Measurements from ENCODE around the gene LNP1. TPM values are rescaled to one million over a fixed set of nuclear protein-coding genes. Genes with fewer than 3 reads are reported as not detected.

The LNP1 gene
- polyA plus RNA-seq, 2 of the 4 experiments (the other 2 are of a cell fraction), result 1.3 to 2.0 TPM

DNA sequence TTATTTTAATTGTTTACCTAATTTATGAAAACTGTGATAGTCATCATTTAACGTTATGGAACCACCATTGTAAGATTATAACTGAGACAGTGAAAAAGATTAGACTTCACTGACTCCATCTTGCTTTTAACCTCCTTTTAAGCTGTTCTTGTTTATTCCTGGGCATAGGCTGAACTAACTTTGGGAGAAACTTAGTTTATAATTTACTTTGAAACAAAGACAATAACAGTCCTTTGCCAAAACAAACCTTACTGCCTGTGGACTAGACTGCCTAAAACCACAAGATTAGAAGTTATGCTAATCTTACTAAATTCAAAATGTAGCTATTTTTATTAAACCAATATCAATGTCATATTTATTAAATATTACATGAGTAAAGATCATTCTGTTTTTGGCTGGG lies 46.7 kb downstream of the LNP1 start:
- ChIA-PET CTCF (interaction anchor here (1.4 kb wide), 1 partner anchor 15 kb away, joined by 9 read pairs; no protein-coding TSS in a partner anchor), POLR2A (no interaction called here)
- TF ChIP-seq ESRRA (IDR thresholded peaks at IDR 0.05; ENCODE audit: borderline replicate concordance, low read length), result no peak
- no peak for TF ChIP-seq KDM5A (IDR thresholded peaks at IDR 0.05)
- TF ChIP-seq HDAC2 (IDR thresholded peaks at IDR 0.05), result no peak
- TF ChIP-seq MAFK (IDR thresholded peaks at IDR 0.05; ENCODE audit: partially characterized antibody), result peak; percentile 21

DNA sequence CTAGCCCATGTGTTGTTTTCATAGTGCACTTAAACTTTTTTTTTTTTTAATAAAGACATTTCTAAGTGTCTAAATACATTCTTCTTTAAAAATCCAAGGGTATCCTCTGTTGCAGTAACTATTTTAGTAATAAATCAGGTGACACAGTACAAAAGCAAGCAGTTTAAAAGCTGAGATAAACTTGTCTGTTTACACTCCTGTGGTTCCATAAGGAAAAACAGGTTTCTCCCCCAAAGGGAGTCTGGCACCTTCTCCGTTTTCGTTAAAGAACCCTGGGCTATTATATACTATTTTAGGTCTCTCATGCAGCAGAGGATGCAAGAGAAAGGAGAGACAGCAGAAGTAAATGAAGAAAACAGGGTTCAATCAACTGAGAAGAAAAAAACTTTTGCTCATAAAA lies 47.9 kb downstream of the LNP1 start:
- CTCF ChIA-PET, result interaction anchor here (0.6 to 1.8 kb wide), 4 partner anchors 9 to 142 kb away, joined by 4 to 8 read pairs (median 5); no protein-coding TSS in a partner anchor
- no peaks in the 10 kb centered on the region for H3K4me1 ChIP-seq
- no peak for FAIRE-seq
- 89% methylated on average over 2 of the region's 2 CpGs for WGBS (ENCODE audit: missing lambda C conversion rate)
- no peaks in the 10 kb centered on the region; the same call in 2 of the 3 replicates for H3K9me3 ChIP-seq
- H3K4me2 ChIP-seq, result no peak overlapping the region
- no peak for ATAC-seq
- no peak overlapping the region for H3K4me3 ChIP-seq
- no peak overlapping the region for H3K27ac ChIP-seq
- POLR2A ChIA-PET, result no interaction called here
- TF ChIP-seq RAD21 (conservative IDR thresholded peaks at IDR 0.05 in 1 of 2, IDR thresholded peaks at IDR 0.05 in 1 of 2) (no peak), ZC3H11A (IDR thresholded peaks at IDR 0.05) (no peak), ZSCAN20 (CRISPR knock-in tag; IDR thresholded peaks at IDR 0.05) (no peak), TFCP2L1 (CRISPR knock-in tag; IDR thresholded peaks at IDR 0.05) (no peak), RCOR1 (IDR thresholded peaks at IDR 0.05; ENCODE audit: low read depth, low read length) (no peak), SREBF2 (IDR thresholded peaks at IDR 0.05) (no peak), MAFK (IDR thresholded peaks at IDR 0.05; ENCODE audit: partially characterized antibody) (no peak), JUN (IDR thresholded peaks at IDR 0.05) (no peak), CBX8 (IDR thresholded peaks at IDR 0.05) (no peak), CHD4 (IDR thresholded peaks at IDR 0.05; ENCODE audit: borderline replicate concordance) (no peak), FOSB (CRISPR knock-in tag; IDR thresholded peaks at IDR 0.05) (no peak), SMC3 (IDR thresholded peaks at IDR 0.05) (no peak), ZFP36 (IDR thresholded peaks at IDR 0.05; ENCODE audit: borderline replicate concordance, partially characterized antibody) (no peak)
- TF ChIP-seq, protein P1, sequence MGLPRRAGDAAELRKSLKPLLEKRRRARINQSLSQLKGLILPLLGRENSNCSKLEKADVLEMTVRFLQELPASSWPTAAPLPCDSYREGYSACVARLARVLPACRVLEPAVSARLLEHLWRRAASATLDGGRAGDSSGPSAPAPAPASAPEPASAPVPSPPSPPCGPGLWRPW (IDR thresholded peaks at IDR 0.05), result no peak
- TF ChIP-seq, protein P2, sequence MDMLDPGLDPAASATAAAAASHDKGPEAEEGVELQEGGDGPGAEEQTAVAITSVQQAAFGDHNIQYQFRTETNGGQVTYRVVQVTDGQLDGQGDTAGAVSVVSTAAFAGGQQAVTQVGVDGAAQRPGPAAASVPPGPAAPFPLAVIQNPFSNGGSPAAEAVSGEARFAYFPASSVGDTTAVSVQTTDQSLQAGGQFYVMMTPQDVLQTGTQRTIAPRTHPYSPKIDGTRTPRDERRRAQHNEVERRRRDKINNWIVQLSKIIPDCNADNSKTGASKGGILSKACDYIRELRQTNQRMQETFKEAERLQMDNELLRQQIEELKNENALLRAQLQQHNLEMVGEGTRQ (IDR thresholded peaks at IDR 0.05), result no peak
- TF ChIP-seq, protein P3, sequence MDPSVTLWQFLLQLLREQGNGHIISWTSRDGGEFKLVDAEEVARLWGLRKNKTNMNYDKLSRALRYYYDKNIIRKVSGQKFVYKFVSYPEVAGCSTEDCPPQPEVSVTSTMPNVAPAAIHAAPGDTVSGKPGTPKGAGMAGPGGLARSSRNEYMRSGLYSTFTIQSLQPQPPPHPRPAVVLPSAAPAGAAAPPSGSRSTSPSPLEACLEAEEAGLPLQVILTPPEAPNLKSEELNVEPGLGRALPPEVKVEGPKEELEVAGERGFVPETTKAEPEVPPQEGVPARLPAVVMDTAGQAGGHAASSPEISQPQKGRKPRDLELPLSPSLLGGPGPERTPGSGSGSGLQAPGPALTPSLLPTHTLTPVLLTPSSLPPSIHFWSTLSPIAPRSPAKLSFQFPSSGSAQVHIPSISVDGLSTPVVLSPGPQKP (IDR thresholded peaks at IDR 0.05; ENCODE audit: low read depth, low read length), result no peak
- no peak for DNase-seq (ENCODE audit: low read depth in 1 of 2, low spot score in 1 of 2)

More for the DNA sequence above, 46.7 kb downstream of the LNP1 start:
- FAIRE-seq (no peak), ATAC-seq (no peak), DNase-seq (ENCODE audit: low read depth in 1 of 2, low spot score in 1 of 2) (no peak)
- Histone ChIP-seq H3K4me3 (no peak overlapping the region), H3K27ac (no peak overlapping the region), H3K4me1 (no peaks in the 10 kb centered on the region), H3K9me3 (no peaks in the 10 kb centered on the region; the same call in 2 of the 3 replicates), H3K4me2 (no peak overlapping the region)
- 56% methylated on average over 1 of the region's 1 CpG for WGBS (ENCODE audit: missing lambda C conversion rate)

DNA sequence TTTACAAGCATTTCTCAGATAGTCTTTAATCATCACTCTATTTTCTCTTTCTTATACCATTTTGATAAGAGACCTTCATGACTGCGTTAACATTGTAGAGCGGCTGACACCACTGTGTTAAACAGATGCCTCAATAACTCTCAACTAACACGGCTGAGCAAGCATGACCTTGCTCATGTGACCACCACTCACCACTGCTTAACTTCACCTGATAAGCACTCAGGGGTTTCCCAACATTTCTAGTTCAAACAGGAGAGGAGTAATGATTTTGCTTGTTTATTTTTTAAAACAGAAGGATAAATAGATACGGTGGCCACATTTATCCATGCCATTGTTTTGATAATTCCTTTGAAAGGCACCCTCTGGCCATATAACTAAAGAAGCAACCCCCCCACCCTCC lies 53.3 kb downstream of the LNP1 start:
- DNase-seq (ENCODE audit: low read depth in 1 of 2, low spot score in 1 of 2) (no peak), FAIRE-seq (no peak), ATAC-seq (no peak)
- ChIA-PET CTCF (no interaction called here), POLR2A (no interaction called here)
- H3K4me2 ChIP-seq, result no peak overlapping the region
- H3K4me3 ChIP-seq, result no peak overlapping the region
- no peaks in the 10 kb centered on the region for H3K4me1 ChIP-seq
- no peaks in the 10 kb centered on the region for H3K9me3 ChIP-seq
- H3K27ac ChIP-seq, result no peak overlapping the region
- 75% methylated on average over 4 of the region's 4 CpGs for WGBS (ENCODE audit: missing lambda C conversion rate)
- TF ChIP-seq, protein P1 (IDR thresholded peaks at IDR 0.05), result no peak
- TF ChIP-seq EP300 (IDR thresholded peaks at IDR 0.05) (no peak), RARB (CRISPR knock-in tag; IDR thresholded peaks at IDR 0.05) (no peak), ZFP36 (IDR thresholded peaks at IDR 0.05; ENCODE audit: borderline replicate concordance, partially characterized antibody) (no peak), KDM5A (IDR thresholded peaks at IDR 0.05) (no peak), POLR2AphosphoS2 (conservative IDR thresholded peaks at IDR 0.05; ENCODE audit: low read length) (no peak), RFX5 (IDR thresholded peaks at IDR 0.05) (no peak), NFE2L2 (conservative IDR thresholded peaks at IDR 0.05; ENCODE audit: low read length) (no peak), HOXB5 (CRISPR knock-in tag; IDR thresholded peaks at IDR 0.05) (no peak)
